HTERT RPE-1 (cell line): ENCODE results near the gene MAJIN.

Experiments used
- in situ Hi-C: fragments of 300-500 bp; cut with MboI; formaldehyde crosslinking; loops from 4 replicates; pipeline ENCODE4 v1.14.3; 2020; ENCODE audit warnings: low sequenced_read_pairs

Gene MAJIN

DNA sequence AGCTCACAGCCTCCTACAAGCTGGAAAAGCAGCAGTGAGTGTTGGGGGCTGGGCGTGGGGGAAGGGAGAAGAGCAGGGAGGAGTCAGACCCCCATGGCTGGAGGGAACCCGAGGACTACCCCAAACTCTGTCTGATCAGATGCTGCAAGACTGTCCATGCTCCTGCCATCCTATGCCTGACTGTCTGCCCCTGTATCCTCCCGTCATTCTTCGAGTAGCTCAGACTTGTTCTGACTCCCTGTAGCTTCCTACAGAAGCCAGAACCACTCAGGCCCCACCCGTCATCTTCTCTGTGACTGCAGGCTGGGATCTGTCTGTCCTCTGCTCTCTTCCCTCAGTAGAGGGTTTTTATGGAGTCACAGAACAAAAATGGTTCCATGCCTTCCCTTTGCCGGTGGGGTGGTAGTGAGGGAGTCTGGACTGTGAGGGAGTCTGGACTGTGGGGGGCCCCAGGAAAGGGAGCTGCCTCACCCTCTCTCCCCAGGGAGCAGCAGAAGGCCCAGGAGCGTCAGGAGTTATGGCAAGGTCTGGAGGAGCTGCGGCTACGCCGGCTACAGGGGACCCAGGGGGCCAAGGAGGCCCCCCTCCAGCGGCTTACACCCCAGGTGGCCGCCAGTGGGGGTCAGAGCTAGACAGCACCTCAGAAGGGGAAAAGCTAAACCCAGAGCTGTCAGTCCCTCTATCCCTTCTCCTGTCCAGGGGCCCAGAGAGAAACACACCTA, 38.5 kb downstream of the MAJIN start:
- in situ Hi-C loops = no loop called here

DNA sequence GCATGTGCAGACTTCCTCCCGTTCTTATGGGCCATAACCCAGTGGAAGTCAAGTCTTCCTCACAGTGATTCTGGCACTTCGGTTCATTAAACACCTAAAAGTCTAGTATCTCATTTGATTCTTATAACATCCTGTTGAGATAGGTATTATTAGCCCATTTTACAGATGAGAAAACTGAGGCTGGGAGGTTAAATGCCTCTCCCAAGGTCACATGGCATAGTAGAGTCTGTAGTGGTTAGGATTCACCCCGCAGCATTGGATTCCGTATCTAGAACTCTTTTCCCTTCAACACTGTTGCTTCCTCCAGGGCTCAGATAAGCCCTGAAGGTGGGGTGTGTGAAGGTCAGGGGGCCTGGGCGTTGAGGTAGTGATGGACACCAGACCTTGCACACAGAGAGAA, 39.6 kb downstream of the MAJIN start:
- in situ Hi-C loops = no loop called here

DNA sequence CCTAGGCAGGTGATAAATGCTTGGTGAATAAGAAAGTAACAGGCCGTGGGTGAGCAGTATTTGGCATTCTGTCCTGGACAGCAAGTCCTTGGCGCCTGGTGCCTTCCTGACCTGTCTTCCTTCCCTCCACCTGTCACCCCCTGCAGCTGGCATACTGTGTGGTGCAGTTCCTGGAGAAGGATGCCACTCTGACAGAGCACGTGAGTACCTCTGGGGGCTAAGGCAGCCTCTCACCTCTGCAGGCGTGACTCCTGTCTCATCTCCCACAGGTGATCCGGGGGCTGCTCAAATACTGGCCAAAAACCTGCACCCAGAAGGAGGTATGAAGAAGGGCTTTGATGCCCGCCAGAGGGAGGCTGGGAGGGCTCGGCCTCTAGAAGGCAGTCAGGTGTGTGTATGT, 40.6 kb downstream of the MAJIN start:
- in situ Hi-C loops = no loop called here

DNA sequence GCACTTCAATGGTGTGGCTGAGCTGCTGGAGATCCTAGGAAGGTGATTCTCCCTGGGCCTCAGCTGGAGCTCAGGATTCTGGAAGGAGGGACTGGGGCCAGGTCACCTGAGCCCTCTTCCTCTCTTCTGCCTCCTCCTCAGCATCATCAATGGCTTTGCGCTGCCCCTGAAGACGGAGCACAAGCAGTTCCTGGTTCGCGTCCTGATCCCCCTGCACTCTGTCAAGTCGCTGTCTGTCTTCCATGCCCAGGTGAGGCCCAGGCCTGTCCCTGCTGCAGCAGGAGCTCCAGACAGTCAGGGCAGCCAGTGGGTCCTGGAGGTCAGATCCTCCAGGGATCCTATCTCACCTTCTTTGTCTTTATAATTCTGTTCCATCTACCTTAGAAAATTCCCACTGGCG, 41.6 kb downstream of the MAJIN start:
- in situ Hi-C loops = no loop called here

DNA sequence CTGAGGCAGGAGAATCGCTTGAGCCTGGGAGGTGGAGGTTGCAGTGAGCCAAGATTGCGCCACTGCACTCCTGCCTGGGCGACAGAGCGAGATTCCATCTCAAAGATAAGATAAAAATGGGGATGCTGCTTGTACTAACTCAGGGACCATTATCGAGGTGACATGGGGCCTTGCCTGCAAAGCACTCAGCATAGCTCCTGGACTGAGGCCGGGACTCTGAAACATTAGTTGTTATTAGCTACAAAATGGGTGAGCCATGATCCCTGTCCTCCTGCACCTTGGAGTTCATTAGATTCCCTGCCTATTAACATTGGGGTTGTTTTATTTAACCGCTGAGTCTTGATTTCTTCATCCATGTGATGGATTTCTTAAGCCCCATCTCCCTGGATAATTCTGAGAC, 42.3 kb downstream of the MAJIN start:
- in situ Hi-C loops = no loop called here

DNA sequence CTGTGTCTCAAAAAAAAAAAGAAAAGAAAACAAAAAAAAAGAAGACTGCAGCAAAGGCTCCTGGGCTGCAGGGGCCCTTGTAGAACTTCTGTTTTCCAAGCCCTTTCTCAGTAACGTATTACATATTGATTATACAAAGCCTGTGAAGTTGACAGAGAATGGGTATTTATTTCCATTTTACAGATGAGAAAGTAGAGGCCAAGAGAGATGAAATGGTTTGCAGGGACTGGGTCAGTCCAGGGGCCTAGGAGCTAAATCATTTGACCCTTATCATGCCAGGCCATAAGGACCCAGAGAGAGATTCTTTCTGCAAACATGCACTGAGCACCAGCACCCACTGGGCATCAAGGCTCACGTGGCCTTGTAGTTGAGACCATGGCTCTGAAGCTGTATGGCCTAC, 43.0 kb downstream of the MAJIN start:
- in situ Hi-C loops = no loop called here

DNA sequence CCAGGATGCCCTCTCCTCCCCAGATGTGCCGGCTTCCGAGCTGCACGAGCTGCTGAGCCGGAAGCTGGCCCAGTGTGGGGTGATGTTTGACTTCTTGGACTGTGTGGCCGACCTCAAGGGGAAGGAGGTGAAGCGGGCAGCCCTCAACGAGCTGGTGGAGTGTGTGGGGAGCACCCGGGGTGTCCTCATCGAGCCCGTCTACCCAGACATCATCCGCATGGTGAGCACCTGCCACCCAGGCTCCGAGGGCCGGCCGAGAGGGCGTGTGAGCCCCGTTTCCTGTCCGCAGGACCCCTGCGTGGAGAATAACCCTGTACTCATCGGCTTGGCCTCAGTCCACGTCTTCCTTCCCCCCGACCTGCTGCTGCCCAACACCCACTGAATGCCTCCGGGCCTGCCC, 45.2 kb downstream of the MAJIN start:
- in situ Hi-C loops = no loop called here

DNA sequence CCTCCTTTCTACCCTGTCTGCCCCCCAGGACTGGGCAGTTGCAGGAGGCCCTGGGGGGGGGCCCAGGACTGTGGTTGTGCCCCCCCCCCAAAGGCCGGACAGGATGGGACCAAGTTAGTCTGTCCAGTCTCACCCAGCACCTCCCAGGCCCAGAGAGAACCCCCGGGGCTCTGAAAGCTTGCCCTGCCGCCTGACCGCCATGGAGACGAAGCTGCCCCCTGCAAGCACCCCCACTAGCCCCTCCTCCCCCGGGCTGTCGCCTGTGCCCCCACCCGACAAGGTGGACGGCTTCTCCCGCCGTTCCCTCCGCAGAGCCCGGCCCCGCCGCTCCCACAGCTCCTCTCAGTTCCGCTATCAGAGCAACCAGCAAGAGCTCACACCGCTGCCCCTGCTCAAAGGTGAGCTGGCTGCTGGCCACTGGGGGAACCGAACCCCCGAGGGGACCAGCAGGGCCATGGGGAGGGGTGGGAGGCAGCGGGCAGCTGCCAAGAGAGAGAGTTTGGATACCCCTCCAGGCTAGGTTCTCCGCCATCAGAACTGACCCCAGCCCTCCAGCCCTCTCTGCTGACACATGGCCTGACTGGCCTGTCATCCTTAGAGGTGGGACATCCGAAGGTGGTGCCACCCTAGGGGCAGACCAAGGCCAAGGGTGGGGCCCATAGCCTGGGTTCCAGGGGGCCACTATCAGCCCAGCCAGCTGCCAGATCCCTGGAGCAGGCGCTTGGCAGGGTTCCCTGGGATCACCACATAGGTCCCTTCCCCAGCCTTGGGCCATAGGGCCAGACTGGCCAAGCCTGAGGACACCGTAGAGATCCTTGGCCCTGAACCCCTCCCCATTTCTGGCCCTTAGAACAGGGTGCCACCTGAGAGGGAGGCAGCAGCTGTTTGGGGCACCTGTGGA, 46.1 kb downstream of the MAJIN start:
- in situ Hi-C loops = no loop called here

DNA sequence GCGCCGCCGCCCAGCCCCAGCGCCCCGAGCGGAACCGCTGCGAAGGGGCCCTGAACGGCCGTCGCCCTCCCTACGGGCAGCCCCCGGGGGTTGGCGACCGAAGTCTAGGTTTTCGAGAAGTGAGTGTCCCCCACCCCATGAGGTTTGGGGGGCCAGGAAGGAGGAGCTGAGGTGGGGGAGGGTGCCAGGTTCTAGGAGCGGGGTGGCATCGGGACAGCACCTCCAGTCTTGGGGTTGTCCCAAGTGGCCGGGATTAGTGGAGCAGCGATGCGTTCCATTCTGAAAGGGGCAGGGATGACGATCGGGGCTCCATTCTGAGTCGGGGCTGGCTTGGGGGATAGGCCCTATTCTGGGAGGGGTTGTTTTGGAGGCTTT, 47.0 kb downstream of the MAJIN start:
- in situ Hi-C loops = no loop called here

DNA sequence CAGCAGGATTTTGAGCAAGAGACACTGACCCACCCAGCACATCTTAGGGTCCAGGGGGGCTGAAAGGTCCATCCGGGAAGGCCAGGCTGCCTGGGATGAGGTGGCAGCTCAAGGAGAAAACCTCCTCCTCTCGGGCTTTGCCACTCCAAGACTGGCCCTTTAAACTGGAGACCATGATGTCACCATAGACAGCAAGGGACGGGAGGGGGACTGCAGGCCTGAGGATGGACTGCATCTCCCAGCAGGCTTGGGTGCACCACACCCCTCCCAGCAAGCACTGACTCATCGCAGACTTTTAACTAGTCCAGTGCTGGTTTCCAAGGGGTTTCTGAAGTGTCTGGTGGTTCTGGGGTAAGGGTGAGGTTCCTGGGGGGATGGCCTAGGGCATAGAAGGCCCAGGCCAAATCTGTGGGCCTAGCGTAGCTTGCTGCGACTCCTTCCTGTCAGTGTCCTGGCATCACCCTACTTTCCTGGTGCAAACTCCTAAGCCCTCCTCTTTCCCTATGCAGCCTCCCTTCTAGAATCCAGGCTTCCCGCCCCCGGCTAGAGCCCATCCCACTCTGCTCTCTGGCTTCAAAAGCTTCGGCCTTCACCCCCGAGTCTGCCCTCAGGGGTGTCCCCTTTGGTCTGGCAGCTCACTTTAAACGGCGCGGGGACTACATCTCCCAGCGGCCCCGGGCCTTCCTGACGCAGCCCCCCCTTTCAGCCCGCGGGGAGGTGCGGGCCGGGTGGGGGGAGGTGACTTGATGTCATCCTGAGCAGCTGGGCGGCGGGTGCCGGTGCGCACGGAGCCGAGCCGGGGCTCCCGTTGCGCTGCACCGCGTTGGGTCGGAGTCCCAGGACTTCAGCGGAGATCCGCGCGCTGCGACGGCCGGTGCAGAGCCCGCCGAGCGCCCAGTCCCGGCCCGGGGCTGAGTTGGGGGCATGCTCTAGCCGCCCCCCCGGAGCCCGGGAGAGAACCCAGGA, 47.7 kb downstream of the MAJIN start, which contains the start of gene PPP2R5B:
Gene PPP2R5B (plus strand): TSS at position 746 of the 966 bp plus-strand sequence. CDS start 1,046 bp downstream, outside the sequence.
- in situ Hi-C loops = no loop called here

DNA sequence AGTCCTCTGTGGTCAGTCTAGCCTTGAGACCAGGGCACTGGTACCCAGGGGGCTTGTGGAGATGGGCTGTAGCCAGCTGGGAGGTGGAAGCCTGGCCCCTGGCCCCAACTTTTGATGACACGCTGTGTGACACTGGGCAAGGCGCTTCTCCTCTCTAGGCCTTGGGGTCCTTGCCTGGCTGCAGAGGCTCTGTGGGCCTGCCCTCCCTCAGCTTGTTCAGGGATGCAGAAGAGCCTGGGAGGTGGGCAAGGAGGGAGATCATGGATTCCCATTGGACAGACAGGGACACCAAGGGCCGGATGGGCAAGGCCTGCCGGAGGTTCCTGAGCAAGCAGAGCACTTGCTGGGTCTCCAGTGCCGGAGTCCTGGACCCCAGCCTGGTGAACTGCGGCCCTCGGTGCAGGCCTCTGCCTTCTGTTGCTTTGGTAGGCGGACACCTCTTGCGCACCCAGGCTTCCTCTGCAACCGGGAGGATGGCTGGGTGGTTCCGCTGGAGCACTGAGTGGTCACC, 48.7 kb downstream of the MAJIN start:
- in situ Hi-C loops = no loop called here

DNA sequence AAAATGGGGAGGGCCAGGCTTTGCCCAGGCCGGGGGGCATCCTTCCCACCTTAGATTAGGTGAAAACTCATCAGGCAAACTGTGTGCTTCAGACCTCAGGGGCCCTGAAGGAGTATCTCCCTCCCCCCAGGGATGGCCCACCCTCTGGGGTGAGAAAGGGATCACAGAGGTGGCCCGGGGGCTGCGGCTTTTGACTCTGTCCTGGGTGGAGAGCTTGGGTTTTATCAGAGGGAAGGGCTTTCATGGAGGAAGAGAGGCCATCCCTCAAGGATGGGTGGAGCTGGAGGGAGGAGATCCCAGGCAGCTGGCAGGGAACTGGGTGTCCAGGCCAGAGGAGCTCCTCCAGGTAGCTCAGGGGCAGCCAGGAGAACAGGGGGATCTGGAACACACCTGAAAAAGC, 50.5 kb downstream of the MAJIN start:
- in situ Hi-C loops = no loop called here

DNA sequence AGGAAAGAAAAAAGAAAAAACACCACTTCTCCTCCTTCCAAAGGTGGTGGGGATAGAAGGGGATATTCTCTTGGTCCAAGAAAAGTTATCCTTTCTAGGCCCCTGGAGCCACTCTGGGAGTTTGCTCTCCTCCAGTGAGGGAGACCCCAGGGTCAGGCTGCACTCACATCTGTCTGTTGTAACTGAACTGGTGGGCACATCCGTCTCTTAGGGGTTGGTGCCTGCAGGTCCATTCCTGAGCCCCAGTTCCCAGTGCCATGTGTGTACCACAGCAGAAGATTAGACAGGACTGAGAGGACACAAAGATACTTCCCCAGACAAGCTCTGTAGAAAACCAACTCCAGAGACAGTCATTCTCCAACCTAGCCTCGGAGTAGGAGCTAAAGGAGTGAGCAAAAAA, 51.8 kb downstream of the MAJIN start:
- in situ Hi-C loops = no loop called here

DNA sequence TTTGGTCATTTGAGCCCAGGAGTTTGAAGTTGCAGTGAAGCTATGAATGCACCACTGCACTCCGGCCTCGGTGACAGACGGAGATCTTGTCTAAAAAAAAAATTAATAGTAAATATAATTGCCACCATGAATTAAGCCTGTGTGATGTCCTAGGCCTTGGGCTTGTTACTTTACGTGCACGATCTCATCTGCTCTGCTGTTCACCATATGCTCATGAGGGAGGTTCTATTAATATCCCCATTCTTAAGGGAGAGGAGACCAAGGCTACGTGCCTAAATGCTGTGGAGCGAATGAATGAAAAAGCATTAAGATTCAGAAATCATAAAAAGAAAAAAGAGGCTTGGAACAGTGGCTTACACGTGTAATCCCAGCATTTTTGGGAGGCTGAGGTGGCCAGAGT, 52.3 kb downstream of the MAJIN start:
- in situ Hi-C loops = no loop called here

DNA sequence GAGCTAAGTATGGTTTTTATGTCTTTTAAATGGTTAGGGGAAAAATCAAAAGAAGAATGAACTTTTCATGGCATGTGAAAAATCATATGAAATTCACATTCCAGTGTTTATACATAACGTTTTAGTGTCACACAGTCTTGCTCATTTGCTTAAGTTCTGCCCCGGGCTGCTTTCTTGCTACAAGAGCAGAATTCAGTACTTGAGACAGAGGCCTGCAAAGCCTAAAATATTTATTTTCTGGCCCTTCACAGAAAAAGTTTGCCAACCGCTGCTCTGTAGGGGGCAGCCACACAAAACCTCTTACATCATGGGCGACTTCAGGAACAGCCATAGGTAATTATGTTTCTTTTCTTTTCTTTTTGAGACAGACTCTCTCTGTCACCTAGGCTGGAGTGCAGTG, 53.9 kb downstream of the MAJIN start:
- in situ Hi-C loops = no loop called here

DNA sequence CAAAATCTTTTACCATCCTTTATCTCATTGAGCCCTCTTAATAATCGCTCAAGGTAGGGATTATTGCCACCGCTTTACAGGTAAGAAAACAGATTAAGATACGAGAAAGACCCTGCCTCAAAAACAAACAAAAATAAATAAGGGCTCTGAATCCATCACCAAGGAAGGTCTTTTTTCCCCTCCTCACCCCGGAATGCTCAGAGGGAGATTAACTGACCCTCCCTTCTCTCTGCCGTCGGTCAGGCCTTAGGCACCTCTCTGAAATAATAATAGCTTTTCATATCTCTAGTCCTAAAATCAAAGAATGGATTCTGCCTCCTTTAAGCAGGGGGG, 54.3 kb downstream of the MAJIN start:
- in situ Hi-C loops = no loop called here

DNA sequence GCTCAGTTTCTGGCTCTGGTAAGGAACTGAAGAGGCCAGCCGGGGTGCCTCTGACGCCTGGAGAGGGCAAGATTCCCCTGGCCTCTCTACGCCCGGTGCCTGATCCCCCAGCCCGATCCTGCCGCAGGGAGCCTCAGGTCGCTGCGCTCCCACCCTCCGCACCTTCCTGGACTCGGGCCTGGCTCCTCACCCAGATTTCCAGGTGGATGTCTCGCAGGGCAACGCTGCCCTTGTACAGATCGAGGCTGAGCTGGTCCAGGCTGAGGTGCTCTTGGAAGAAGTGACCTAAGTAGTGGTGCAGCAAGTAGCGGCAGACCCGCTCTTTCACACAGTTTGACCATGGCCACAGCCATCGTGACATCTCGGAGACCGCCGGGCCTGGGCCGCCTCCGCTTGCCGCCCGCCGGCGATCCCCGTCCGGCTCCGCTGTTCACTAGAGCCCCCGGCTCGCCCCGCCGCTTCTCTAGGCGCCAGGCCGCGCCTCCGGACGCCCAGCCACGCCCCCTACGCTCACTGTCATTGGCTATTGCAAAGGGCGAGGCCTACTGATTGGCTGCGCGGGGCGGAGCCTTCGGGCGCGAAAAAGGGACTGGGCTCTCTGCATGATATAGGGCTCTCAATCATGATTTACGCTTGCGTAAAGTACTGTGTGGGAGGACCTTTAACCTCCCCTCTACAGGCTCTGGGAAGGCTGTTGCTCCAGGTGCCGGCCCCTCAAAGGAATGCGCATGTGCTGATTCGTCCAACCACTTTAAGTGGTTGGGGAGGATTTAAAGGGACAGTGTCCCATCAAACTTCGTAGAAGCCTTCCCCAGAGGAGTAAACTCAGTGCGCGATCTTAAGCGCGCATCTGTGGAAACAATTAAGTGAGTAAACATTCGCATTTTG, 54.9 kb downstream of the MAJIN start, which contains the start of gene ATG2A:
Gene ATG2A (minus strand): TSS at position 435 of the 888 bp plus-strand sequence. CDS start 74 bp downstream, at position 361.
- in situ Hi-C loops = no loop called here

DNA sequence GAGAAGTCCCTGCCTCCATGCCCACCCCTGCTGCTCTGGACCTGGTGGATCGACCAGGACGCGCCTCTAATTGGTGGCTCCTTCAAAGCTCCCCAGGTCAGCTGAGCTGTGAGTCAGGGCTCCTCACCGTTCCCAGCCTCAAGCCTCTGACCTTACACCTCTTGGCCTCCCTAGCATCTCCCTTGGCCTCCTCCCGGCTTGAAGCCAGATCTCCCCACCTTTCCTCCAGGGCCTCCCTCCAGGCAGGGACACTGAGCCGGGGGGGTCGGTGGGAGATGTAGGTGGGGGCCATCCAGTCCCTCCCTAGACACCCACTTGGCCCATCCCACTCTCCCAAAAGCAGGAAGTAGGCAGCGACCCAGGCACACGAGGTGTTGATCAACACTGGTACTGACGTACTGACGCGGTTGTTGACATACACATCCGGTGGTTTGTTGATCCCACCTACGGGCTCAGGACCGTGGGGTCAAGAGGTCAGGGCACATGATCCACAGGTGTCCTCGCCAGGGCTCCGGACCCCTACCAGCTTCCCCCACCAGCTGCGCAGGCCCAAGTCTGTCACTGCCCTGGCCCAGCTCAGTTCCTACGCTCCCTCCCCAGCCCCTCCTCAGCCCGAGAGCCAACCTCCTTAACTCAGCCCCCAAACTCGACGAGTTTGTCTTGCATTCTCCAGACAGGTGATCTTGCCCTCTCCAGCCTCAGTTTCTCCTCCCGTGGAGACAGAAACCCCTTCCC, 55.7 kb downstream of the MAJIN start:
- in situ Hi-C loops = no loop called here

DNA sequence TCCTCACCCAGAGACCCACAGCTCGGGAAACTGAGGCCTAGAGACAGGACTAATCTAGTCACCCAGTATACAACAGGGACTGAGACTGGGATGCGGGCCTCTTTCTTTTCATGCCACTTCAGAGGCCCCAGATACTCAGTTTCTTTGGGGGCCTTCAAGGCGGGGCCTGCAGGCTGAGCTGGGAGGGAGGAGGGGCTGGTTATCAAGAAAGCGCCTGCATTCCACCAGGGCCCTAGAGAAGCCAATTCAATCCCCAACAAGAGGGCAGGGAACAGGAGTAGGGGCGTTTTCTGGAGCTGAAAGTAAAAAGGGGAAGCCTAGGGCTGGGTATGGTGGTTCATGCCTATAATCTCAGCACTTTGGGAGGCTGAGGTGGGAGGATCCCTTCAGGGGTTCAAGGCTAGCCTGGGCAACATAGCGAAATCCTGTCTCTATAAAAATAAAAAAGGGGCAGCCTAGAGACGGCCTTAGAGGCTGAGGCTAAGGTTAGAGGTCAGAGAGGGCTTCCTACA, 56.5 kb downstream of the MAJIN start:
- in situ Hi-C loops = no loop called here
